Brain pericyte (primary cell): Measurements from ENCODE around the gene ZNF746.

Experiments used
- DNase-seq: peaks from one replicate; pipeline ENCODE4 v3.0.0-alpha.2; 2012; ENCODE audit warnings: low read depth, low spot score

The ZNF746 gene

GRCh38 chr7:149427893-149428292, 69.7 kb downstream of the ZNF746 start:
- DNase-seq = no peak

- no peak for DNase-seq
Measured at GRCh38 chr7:149427096-149427680, 70.4 kb downstream of the ZNF746 start.

GRCh38 chr7:149423449-149424110, 74.0 kb downstream of the ZNF746 start:
- no peak for DNase-seq

GRCh38 chr7:149422914-149423301, 74.7 kb downstream of the ZNF746 start:
- DNase-seq = no peak
